Measurements from ENCODE around the gene ZNF799. TPM values are rescaled to one million over a fixed set of nuclear protein-coding genes. Genes with fewer than 3 reads are reported as not detected.
A peak's percentile ranks its signal among the peaks of the same experiment; 100 is the strongest.

Gene ZNF799
- total RNA-seq, 2 donors from 2014 or later = 8.6 to 9.1 TPM

DNA sequence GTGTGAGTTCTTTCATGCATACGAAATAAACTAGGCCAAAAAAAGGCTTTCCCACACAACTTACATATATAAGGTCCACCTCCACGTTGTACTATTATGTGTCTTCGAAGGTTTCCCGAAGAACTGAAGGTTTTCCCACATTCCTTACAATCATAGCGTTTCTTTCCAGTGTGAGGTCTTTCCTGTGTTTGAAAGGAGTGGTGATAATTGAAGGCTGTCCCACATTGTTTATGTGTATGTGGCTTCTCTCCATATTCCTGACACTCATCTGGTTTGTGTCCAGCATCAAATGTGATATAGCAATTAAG lies 50.2 kb downstream of the ZNF799 start:
- no peak overlapping the region for H3K27ac ChIP-seq (ENCODE audit: low read depth, low read length)
- peaks cover 86% of the 10 kb centered on the region for H3K9me3 ChIP-seq (ENCODE audit: control insufficient read depth, low read length)
- no peak overlapping the region for H3K9ac ChIP-seq (ENCODE audit: extremely low read depth, low read length, poor library complexity, severe bottlenecking)
- H3K4me1 ChIP-seq (ENCODE audit: control insufficient read depth, insufficient read depth, low read length) = no peaks in the 10 kb centered on the region
- 67 to 84% methylated on average over 1 to 5 of the region's 5 CpGs for WGBS, 2 experiments (ENCODE audit: insufficient coverage in 1 of 2, insufficient read length in 1 of 2)
- H3K9me3 Mint-ChIP-seq = peaks cover 86% of the 10 kb centered on the region
- peaks cover 29% of the 10 kb centered on the region for H3K36me3 ChIP-seq (ENCODE audit: control insufficient read depth, insufficient read depth, low read length)
- peaks cover 46% of the 10 kb centered on the region for H3K36me3 Mint-ChIP-seq (ENCODE audit: low read depth)
- TF ChIP-seq, protein P1, sequence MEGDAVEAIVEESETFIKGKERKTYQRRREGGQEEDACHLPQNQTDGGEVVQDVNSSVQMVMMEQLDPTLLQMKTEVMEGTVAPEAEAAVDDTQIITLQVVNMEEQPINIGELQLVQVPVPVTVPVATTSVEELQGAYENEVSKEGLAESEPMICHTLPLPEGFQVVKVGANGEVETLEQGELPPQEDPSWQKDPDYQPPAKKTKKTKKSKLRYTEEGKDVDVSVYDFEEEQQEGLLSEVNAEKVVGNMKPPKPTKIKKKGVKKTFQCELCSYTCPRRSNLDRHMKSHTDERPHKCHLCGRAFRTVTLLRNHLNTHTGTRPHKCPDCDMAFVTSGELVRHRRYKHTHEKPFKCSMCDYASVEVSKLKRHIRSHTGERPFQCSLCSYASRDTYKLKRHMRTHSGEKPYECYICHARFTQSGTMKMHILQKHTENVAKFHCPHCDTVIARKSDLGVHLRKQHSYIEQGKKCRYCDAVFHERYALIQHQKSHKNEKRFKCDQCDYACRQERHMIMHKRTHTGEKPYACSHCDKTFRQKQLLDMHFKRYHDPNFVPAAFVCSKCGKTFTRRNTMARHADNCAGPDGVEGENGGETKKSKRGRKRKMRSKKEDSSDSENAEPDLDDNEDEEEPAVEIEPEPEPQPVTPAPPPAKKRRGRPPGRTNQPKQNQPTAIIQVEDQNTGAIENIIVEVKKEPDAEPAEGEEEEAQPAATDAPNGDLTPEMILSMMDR (conservative IDR thresholded peaks at IDR 0.05) = no peak
- no peak for DNase-seq
- no peaks in the 10 kb centered on the region for H3K4me1 Mint-ChIP-seq
- no peaks in the 10 kb centered on the region for H3K27me3 ChIP-seq (ENCODE audit: control insufficient read depth, insufficient read depth, low read length, poor library complexity, severe bottlenecking)
- H3K27ac Mint-ChIP-seq = no peak overlapping the region
- peak overlapping the region; percentile 1 for H3K4me3 ChIP-seq (ENCODE audit: low read length)
- no peaks in the 10 kb centered on the region for H3K27me3 Mint-ChIP-seq (ENCODE audit: insufficient read depth)
- no peak overlapping the region for H3K4me3 Mint-ChIP-seq

DNA sequence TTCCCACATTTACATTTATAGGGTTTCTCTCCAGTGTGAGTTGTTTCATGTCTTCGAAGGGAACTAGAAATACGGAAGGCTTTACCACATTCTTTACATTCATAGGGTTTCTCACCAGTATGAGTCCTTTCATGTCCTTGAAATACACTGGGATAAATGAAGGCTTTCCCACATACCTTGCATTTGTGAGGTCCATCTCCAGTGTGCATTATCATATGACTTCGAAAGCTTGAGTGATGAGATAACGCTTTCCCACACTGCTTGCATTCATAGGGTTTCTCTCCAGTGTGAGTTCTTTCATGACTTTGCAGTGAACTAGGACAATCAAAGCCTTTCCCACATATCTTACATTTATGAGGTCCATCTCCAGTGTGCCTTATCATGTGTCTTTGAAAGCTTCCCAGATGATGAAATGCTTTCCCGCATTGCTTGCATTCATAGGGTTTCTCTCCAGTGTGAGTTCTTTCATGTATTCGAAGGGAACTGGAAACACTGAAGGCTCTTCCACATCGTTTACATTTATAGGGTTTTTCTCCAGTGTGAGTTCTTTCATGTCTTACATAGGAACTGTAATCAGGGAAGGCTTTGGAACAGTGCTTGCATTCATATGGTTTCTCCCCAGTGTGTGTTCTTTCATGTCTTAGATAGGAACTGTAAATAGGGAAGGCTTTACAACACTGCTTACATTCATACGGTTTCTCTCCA lies 50.7 kb downstream of the ZNF799 start:
- H3K9ac ChIP-seq (ENCODE audit: extremely low read depth, low read length, poor library complexity, severe bottlenecking) = no peak overlapping the region
- no peak for DNase-seq
- H3K36me3 ChIP-seq (ENCODE audit: control insufficient read depth, insufficient read depth, low read length) = peaks cover 29% of the 10 kb centered on the region
- H3K27ac ChIP-seq (ENCODE audit: low read depth, low read length) = no peak overlapping the region
- 93 to 95% methylated on average over 6 to 8 of the region's 8 CpGs for WGBS, 2 experiments (ENCODE audit: insufficient coverage in 1 of 2, insufficient read length in 1 of 2)
- H3K4me1 ChIP-seq (ENCODE audit: control insufficient read depth, insufficient read depth, low read length) = no peaks in the 10 kb centered on the region
- H3K4me1 Mint-ChIP-seq = no peaks in the 10 kb centered on the region
- no peaks in the 10 kb centered on the region for H3K27me3 ChIP-seq (ENCODE audit: control insufficient read depth, insufficient read depth, low read length, poor library complexity, severe bottlenecking)
- H3K9me3 Mint-ChIP-seq = peaks cover 88% of the 10 kb centered on the region
- H3K4me3 ChIP-seq (ENCODE audit: low read length) = peak overlapping the region; percentile 36
- TF ChIP-seq, protein P1 (conservative IDR thresholded peaks at IDR 0.05) = no peak
- no peak overlapping the region for H3K4me3 Mint-ChIP-seq
- no peaks in the 10 kb centered on the region for H3K27me3 Mint-ChIP-seq (ENCODE audit: insufficient read depth)
- H3K27ac Mint-ChIP-seq = no peak overlapping the region
- H3K9me3 ChIP-seq (ENCODE audit: control insufficient read depth, low read length) = peaks cover 87% of the 10 kb centered on the region
- peaks cover 48% of the 10 kb centered on the region for H3K36me3 Mint-ChIP-seq (ENCODE audit: low read depth)

DNA sequence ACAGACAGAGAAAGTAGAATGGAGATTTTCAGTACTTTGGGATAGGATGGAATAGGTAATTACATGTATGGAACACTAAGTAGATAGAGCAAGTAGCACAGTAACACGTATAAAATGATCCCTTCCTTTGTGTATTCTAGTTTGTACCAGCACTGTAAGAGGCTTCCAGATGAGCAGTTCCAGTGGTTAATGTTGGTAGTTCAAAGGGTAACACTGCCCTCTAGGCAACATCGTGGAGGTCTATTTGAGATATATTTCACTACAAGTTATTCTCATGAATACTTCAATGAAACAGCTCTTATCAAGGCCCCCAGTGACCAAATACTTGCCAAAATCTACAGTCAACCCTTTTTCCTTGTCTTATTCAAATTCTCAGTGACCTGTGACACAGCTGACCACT lies 54.2 kb downstream of the ZNF799 start:
- no peak overlapping the region for H3K4me3 ChIP-seq (ENCODE audit: low read length)
- H3K4me3 Mint-ChIP-seq = no peak overlapping the region
- H3K27me3 Mint-ChIP-seq (ENCODE audit: insufficient read depth) = no peaks in the 10 kb centered on the region
- H3K4me1 ChIP-seq (ENCODE audit: control insufficient read depth, insufficient read depth, low read length) = no peaks in the 10 kb centered on the region
- H3K36me3 Mint-ChIP-seq (ENCODE audit: low read depth) = peaks cover 38% of the 10 kb centered on the region
- no peak for DNase-seq
- peaks cover 28% of the 10 kb centered on the region for H3K36me3 ChIP-seq (ENCODE audit: control insufficient read depth, insufficient read depth, low read length)
- 82 to 89% methylated on average over 2 of the region's 2 CpGs for WGBS, 2 experiments (ENCODE audit: insufficient coverage in 1 of 2, insufficient read length in 1 of 2)
- H3K9ac ChIP-seq (ENCODE audit: extremely low read depth, low read length, poor library complexity, severe bottlenecking) = no peak overlapping the region
- peaks cover 73% of the 10 kb centered on the region for H3K9me3 ChIP-seq (ENCODE audit: control insufficient read depth, low read length)
- no peak overlapping the region for H3K27ac ChIP-seq (ENCODE audit: low read depth, low read length)
- no peaks in the 10 kb centered on the region for H3K27me3 ChIP-seq (ENCODE audit: control insufficient read depth, insufficient read depth, low read length, poor library complexity, severe bottlenecking)
- H3K4me1 Mint-ChIP-seq = no peaks in the 10 kb centered on the region
- TF ChIP-seq, protein P1 (conservative IDR thresholded peaks at IDR 0.05) = peak; percentile 28
- H3K27ac Mint-ChIP-seq = no peak overlapping the region
- H3K9me3 Mint-ChIP-seq = peaks cover 86% of the 10 kb centered on the region

Measured in endodermal cell (in vitro differentiated cells).